Nephron progenitor cell (in vitro differentiated cells): ENCODE data around the gene E2F3.

Source experiments
- DNase-seq: peaks from one replicate; pipeline ENCODE4 v3.0.0; 2021
- H3K27ac Mint-ChIP-seq: 2 replicates; pipeline ENCODE4 v1.8.0; 2021; ENCODE audit warnings: mild to moderate bottlenecking, moderate library complexity, mixed read lengths
- H3K27me3 Mint-ChIP-seq: 2 replicates; pipeline ENCODE4 v1.8.0; 2021; ENCODE audit warnings: mild to moderate bottlenecking, low read depth, mixed read lengths; ENCODE audit not compliant: poor library complexity
- H3K36me3 Mint-ChIP-seq: 2 replicates; pipeline ENCODE4 v1.8.0; 2021; ENCODE audit warnings: low read depth, mixed read lengths
- H3K4me1 Mint-ChIP-seq: 2 replicates; pipeline ENCODE4 v1.8.0; 2021; ENCODE audit warnings: mixed read lengths
- H3K4me3 Mint-ChIP-seq: 2 replicates; pipeline ENCODE4 v1.8.0; 2021; ENCODE audit warnings: mild to moderate bottlenecking, moderate library complexity, mixed read lengths
- H3K9me3 Mint-ChIP-seq: 2 replicates; pipeline ENCODE4 v1.8.0; 2021; ENCODE audit warnings: mild to moderate bottlenecking, moderate library complexity, mixed read lengths
- CTCF ChIP-seq: fragments of 200-600 bp; sonication (generic); IDR thresholded peaks from 2 replicates; pipeline ENCODE4 v1.5.0; 2021; ENCODE audit warnings: antibody characterized with exemption

The E2F3 gene

GRCh38 chr6:20415712-20416454 is 14.2 kb downstream of the E2F3 start:
- no peak overlapping the region for H3K4me3 Mint-ChIP-seq
- H3K27ac Mint-ChIP-seq: peak overlapping the region; percentile 92
- H3K9me3 Mint-ChIP-seq: peaks cover 12% of the 10 kb centered on the region
- no peak for TF ChIP-seq CTCF
- peaks cover 64% of the 10 kb centered on the region for H3K36me3 Mint-ChIP-seq
- no peak for DNase-seq
- H3K27me3 Mint-ChIP-seq: no peaks in the 10 kb centered on the region
- H3K4me1 Mint-ChIP-seq: peaks cover 63% of the 10 kb centered on the region

GRCh38 chr6:20416567-20417345 is 15.1 kb downstream of the E2F3 start:
- Mint-ChIP-seq H3K27me3 (no peaks in the 10 kb centered on the region), H3K4me3 (no peak overlapping the region), H3K27ac (peak overlapping the region; percentile 92), H3K36me3 (peaks cover 64% of the 10 kb centered on the region), H3K4me1 (peaks cover 54% of the 10 kb centered on the region), H3K9me3 (peaks cover 21% of the 10 kb centered on the region)
- no peak for DNase-seq
- no peak for TF ChIP-seq CTCF

GRCh38 chr6:20417819-20418218 is 16.1 kb downstream of the E2F3 start:
- Mint-ChIP-seq H3K27me3 (no peaks in the 10 kb centered on the region), H3K27ac (no peak overlapping the region), H3K9me3 (peaks cover 30% of the 10 kb centered on the region), H3K4me1 (peaks cover 46% of the 10 kb centered on the region), H3K36me3 (peaks cover 66% of the 10 kb centered on the region), H3K4me3 (no peak overlapping the region)
- no peak for TF ChIP-seq CTCF
- DNase-seq: no peak

GRCh38 chr6:20426177-20427082 is 24.8 kb downstream of the E2F3 start:
- Mint-ChIP-seq H3K36me3 (peaks cover 90% of the 10 kb centered on the region), H3K4me3 (no peak overlapping the region)
- no peak for DNase-seq

GRCh38 chr6:20427856-20428255 is 26.2 kb downstream of the E2F3 start:
- no peak for DNase-seq
- H3K4me1 Mint-ChIP-seq: peaks cover 11% of the 10 kb centered on the region
- no peak for TF ChIP-seq CTCF
- H3K4me3 Mint-ChIP-seq: no peak overlapping the region
- H3K36me3 Mint-ChIP-seq: peaks cover 90% of the 10 kb centered on the region
- peak overlapping the region; percentile 75 for H3K27ac Mint-ChIP-seq
- peaks cover 21% of the 10 kb centered on the region for H3K9me3 Mint-ChIP-seq
- peaks cover 3% of the 10 kb centered on the region for H3K27me3 Mint-ChIP-seq

More at GRCh38 chr6:20426177-20427082, 24.8 kb downstream of the E2F3 start:
- peaks cover 3% of the 10 kb centered on the region for H3K27me3 Mint-ChIP-seq
- TF ChIP-seq CTCF: no peak
- peaks cover 11% of the 10 kb centered on the region for H3K4me1 Mint-ChIP-seq
- peaks cover 33% of the 10 kb centered on the region for H3K9me3 Mint-ChIP-seq
- H3K27ac Mint-ChIP-seq: no peak overlapping the region
